HG02884 (cell line): ENCODE data around the gene OR51S1.
"Not testable (repeated sequence)": the region's sequence is repeated elsewhere in the genome, so short reads cannot be mapped to it uniquely, and the experiment has no call there.

ENCODE experiments used
- ATAC-seq: cut with Tn5 transposase; IDR thresholded peaks from one replicate; pipeline ENCODE4 v1.9.1; 2021; ENCODE audit warnings: mild to moderate bottlenecking, moderate library complexity; ENCODE audit not compliant: unreplicated experiment

The OR51S1 gene

GRCh38 chr11:4808476-4808875 is 40.5 kb downstream of the OR51S1 start:
- no peak for ATAC-seq

- no peak for ATAC-seq
Observed at GRCh38 chr11:4804280-4804679, 44.7 kb downstream of the OR51S1 start, which contains the start of gene OR52R1. Gene OR52R1, minus strand, starts transcription at chr11:4804380. Its CDS starts 0 bp downstream, at chr11:4804380.

- ATAC-seq: not testable (repeated sequence)
Observed at GRCh38 chr11:4801316-4801715, 47.7 kb downstream of the OR51S1 start.

- no peak for ATAC-seq
Observed at GRCh38 chr11:4798427-4799183, 50.4 kb downstream of the OR51S1 start.
